GM12878 (cell line): Measurements from ENCODE around the gene C22orf15. TPM values are rescaled to one million over a fixed set of nuclear protein-coding genes. Genes with fewer than 3 reads are reported as not detected.

Experiments
- ATF7 ChIP-seq: fragments of 450-650 bp; IDR thresholded peaks from 2 replicates; pipeline ENCODE4 v1.6.1; 2016; ENCODE audit warnings: low read depth, mild to moderate bottlenecking
- BHLHE40 ChIP-seq, 2 experiments: fragments of 450-650 bp in 1 of 2; IDR thresholded peaks; 2 replicates each; pipeline ENCODE4 v1.6.1; 2011 to 2017; ENCODE audit warnings: low read depth in 2 of 2, borderline replicate concordance in 1 of 2, improper control_type of control experiment in 1 of 2, low read length in 1 of 2, mild to moderate bottlenecking in 1 of 2
- CHD1 ChIP-seq: IDR thresholded peaks from 2 replicates; pipeline ENCODE4 v1.6.1; 2012; ENCODE audit warnings: low read depth, low read length, improper control_type of control experiment
- CHD2 ChIP-seq: IDR thresholded peaks from 2 replicates; pipeline ENCODE4 v1.6.1; 2011; ENCODE audit warnings: low read depth, low read length, improper control_type of control experiment, borderline replicate concordance
- E4F1 ChIP-seq: fragments of 450-650 bp; IDR thresholded peaks from 2 replicates; pipeline ENCODE4 v1.6.1; 2018; ENCODE audit warnings: borderline replicate concordance, mild to moderate bottlenecking; ENCODE audit not compliant: partially characterized antibody
- ESRRA ChIP-seq: IDR thresholded peaks from 2 replicates; pipeline ENCODE4 v1.6.1; 2012; ENCODE audit warnings: mild to moderate bottlenecking, low read length, improper control_type of control experiment
- FOS ChIP-seq: IDR thresholded peaks from 3 replicates; pipeline ENCODE4 v1.6.1; 2011; ENCODE audit warnings: borderline replicate concordance; ENCODE audit not compliant: insufficient read length; ENCODE audit errors: extremely low read depth
- FOXM1 ChIP-seq: IDR thresholded peaks from 2 replicates; pipeline ENCODE4 v1.6.1; 2012; ENCODE audit warnings: low read depth, mild to moderate bottlenecking, inconsistent platforms, low read length, moderate library complexity
- HDGF ChIP-seq: fragments of 450-650 bp; IDR thresholded peaks from 2 replicates; pipeline ENCODE4 v1.6.1; 2016; ENCODE audit warnings: antibody characterized with exemption
- LARP7 ChIP-seq: fragments of 450-650 bp; IDR thresholded peaks from 2 replicates; pipeline ENCODE4 v1.6.1; 2017; ENCODE audit warnings: mild to moderate bottlenecking
- NRF1 ChIP-seq: conservative IDR thresholded peaks from 2 replicates; pipeline ENCODE4 v1.6.1; 2011; ENCODE audit warnings: mild to moderate bottlenecking, low read depth, low read length, improper control_type of control experiment
- PML ChIP-seq: IDR thresholded peaks from 2 replicates; pipeline ENCODE4 v1.6.1; 2012; ENCODE audit warnings: low read length, inconsistent platforms
- POLR2AphosphoS2 ChIP-seq: IDR thresholded peaks from 2 replicates; pipeline ENCODE4 v1.6.1; 2011; ENCODE audit warnings: low read depth, mild to moderate bottlenecking, low read length, improper control_type of control experiment, moderate library complexity
- RELA ChIP-seq: fragments of 450-650 bp; IDR thresholded peaks from 2 replicates; pipeline ENCODE4 v1.8.0; 2014; ENCODE audit warnings: borderline replicate concordance; ENCODE audit not compliant: partially characterized antibody
- SMC3 ChIP-seq: IDR thresholded peaks from 2 replicates; pipeline ENCODE4 v1.6.1; 2011; ENCODE audit warnings: low read length, improper control_type of control experiment, borderline replicate concordance
- SREBF1 ChIP-seq: IDR thresholded peaks from 2 replicates; pipeline ENCODE4 v1.6.1; 2012; ENCODE audit warnings: mild to moderate bottlenecking, low read length
- SRF ChIP-seq, 2 experiments: IDR thresholded peaks; 2 replicates each; pipeline ENCODE4 v1.6.1; 2011; ENCODE audit warnings: low read depth in 2 of 2, low read length in 2 of 2, mild to moderate bottlenecking in 1 of 2, moderate library complexity in 1 of 2
- TCF12 ChIP-seq: IDR thresholded peaks from 2 replicates; pipeline ENCODE4 v1.6.1; 2011; ENCODE audit warnings: low read depth, mild to moderate bottlenecking, low read length
- USF2 ChIP-seq: IDR thresholded peaks from 2 replicates; pipeline ENCODE4 v1.6.1; 2011; ENCODE audit warnings: low read depth, low read length, improper control_type of control experiment, borderline replicate concordance
- ZNF24 ChIP-seq: fragments of 450-650 bp; IDR thresholded peaks from 2 replicates; pipeline ENCODE4 v1.6.1; 2017; ENCODE audit warnings: antibody characterized with exemption, mild to moderate bottlenecking
- ZSCAN29 ChIP-seq: fragments of 450-650 bp; IDR thresholded peaks from 2 replicates; pipeline ENCODE4 v1.6.1; 2017; ENCODE audit warnings: mild to moderate bottlenecking, moderate library complexity
- polyA plus RNA-seq, 11 experiments: library from polyadenylated mRNA; depleted of rRNA in 4 of 11; unstranded in 6 of 11; stranded (reverse) in 5 of 11; fragments of >200 nt; fragmentation: Nextera tagmentation in 4 of 11; fragmentation: Illumina TruSeq in 1 of 11; extraction: Ambion mirVana in 4 of 11; extraction: Trizol in 1 of 11; gene quantifications; 1 replicate in 1 of 11; 2 replicates in 10 of 11; pipeline versions ENCODE4 v1.2.1 to v1.2.3, GENCODE V29; 2011 to 2016; ENCODE audit warnings: inconsistent platforms in 2 of 11, missing spikeins in 2 of 11, low read depth in 1 of 11
- total RNA-seq, 4 experiments: library from RNA; depleted of rRNA in 3 of 4; stranded (reverse); fragments of >200 nt in 3 of 4; fragmentation: Illumina TruSeq in 1 of 4; extraction: Trizol in 1 of 4; gene quantifications; 2 replicates each; pipeline versions ENCODE4 v1.2.1 to v1.2.3, GENCODE V29; 2013 to 2021
- TF ChIP-seq, protein P1 (sequence below): fragments of 450-650 bp; IDR thresholded peaks from 2 replicates; pipeline ENCODE4 v1.6.1; 2018; ENCODE audit warnings: mild to moderate bottlenecking, low read depth, moderate library complexity; ENCODE audit not compliant: partially characterized antibody

C22orf15 gene
- total and polyA plus RNA-seq, 10 of the 15 experiments (the other 5 are each of a cell fraction or from before 2014, with no cell fraction given): 0.05 to 0.47 (median 0.13) TPM; not detected in 3

DNA sequence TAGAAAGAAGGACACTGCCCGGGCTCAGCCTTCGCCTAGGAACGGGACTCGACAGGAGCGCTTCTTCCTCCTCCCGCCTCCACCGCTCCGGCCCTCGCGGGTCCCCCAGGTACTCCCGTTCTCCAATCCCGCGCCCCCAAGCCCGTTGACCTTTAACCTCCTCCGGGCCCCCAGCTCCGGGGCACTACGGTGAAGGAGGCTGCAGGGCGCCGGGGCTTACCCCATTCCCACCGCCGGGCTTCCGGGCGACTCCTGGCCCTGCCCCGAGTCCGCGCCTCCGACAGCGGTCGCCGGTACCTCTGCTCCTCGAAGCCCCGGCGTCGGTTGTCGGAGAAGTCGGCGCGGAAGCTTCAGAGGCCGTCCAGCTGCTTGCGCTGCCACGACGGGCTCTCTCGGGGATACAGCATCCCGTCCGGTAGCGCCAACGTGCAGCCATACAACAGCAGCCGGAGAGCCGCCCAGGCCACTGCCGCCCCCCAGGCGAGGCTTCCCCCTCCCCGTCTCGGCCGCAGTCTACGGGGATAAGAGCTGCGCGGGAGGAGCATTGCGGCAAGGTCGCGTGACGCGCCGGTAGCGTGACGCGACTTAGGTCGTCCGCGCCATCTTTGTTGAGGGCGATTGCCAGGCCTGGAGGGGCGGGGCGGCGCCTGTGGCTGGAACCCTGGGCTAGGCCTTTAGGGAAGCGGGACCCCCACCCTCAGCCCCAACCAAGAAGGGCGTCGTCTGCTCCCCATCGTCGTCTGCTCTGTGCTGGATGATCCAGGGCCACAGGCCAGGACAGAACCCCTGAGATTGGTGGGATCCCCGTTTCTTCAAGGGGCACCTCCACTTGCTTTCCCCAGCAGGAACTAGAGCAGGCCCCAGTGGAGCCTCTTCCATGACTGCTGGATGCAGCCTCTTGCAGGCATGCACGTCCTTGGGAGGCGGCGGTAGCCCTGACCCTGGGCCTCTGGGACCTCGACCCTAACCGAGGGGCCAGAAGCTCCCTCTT, 45.7 kb upstream of the C22orf15 start (continued):
- TF ChIP-seq, protein P1, sequence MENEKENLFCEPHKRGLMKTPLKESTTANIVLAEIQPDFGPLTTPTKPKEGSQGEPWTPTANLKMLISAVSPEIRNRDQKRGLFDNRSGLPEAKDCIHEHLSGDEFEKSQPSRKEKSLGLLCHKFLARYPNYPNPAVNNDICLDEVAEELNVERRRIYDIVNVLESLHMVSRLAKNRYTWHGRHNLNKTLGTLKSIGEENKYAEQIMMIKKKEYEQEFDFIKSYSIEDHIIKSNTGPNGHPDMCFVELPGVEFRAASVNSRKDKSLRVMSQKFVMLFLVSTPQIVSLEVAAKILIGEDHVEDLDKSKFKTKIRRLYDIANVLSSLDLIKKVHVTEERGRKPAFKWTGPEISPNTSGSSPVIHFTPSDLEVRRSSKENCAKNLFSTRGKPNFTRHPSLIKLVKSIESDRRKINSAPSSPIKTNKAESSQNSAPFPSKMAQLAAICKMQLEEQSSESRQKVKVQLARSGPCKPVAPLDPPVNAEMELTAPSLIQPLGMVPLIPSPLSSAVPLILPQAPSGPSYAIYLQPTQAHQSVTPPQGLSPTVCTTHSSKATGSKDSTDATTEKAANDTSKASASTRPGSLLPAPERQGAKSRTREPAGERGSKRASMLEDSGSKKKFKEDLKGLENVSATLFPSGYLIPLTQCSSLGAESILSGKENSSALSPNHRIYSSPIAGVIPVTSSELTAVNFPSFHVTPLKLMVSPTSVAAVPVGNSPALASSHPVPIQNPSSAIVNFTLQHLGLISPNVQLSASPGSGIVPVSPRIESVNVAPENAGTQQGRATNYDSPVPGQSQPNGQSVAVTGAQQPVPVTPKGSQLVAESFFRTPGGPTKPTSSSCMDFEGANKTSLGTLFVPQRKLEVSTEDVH: no peak
- no peak; the same call in 1 of the 2 replicates for TF ChIP-seq ATF7
- TF ChIP-seq CHD1: 0 out of 2 replicates have a peak, but pooled peaks have one; percentile 58
- 0 out of 2 replicates have a peak, but pooled peaks have one; percentile 39 for TF ChIP-seq TCF12
- TF ChIP-seq FOXM1: no peak
- TF ChIP-seq RELA: peak; percentile 92
- TF ChIP-seq HDGF: peak; percentile 96
- peak; percentile 70 for TF ChIP-seq E4F1
- TF ChIP-seq FOS: no peak
- peak; percentile 11; the same call in 1 of the 2 replicates for TF ChIP-seq SMC3
- TF ChIP-seq SRF (IDR thresholded peaks at IDR 0.05; ENCODE audit: low read depth in 2 of 2, low read length in 2 of 2): peak in 1 of 2 experiments; percentile 31; a peak in 1 of 4 replicates
- peak; percentile 70 for TF ChIP-seq CHD2
- TF ChIP-seq ZNF24: 0 out of 2 replicates have a peak, but pooled peaks have one; percentile 13
- peak; percentile 48 for TF ChIP-seq NRF1
- peak; percentile 99 for TF ChIP-seq BHLHE40 (IDR thresholded peaks at IDR 0.05; ENCODE audit: borderline replicate concordance in 1 of 2, low read depth in 2 of 2, low read length in 1 of 2)
- peak; percentile 87 for TF ChIP-seq USF2
- TF ChIP-seq ESRRA: no peak
- TF ChIP-seq LARP7: peak; percentile 87
- TF ChIP-seq POLR2AphosphoS2: peak; percentile 88
- peak; percentile 34; the same call in 1 of the 2 replicates for TF ChIP-seq SREBF1
- no peak; the same call in 1 of the 2 replicates for TF ChIP-seq PML
- no peak for TF ChIP-seq ZSCAN29
